A549 (cell line): ENCODE data around the gene PRPS2. TPM values are rescaled to one million over a fixed set of nuclear protein-coding genes. Genes with fewer than 3 reads are reported as not detected.

Experiments used
- ATAC-seq, 2 experiments: fragments of 200-7000 bp in 1 of 2; fragments of >200 bp in 1 of 2; cut with Nextera tagmentation in 1 of 2; cut with Tn5 transposase in 1 of 2; 3 replicates each; pipeline versions ENCODE4 v1.8.0 to v1.9.1; 2018 to 2020; ENCODE audit warnings: mild to moderate bottlenecking in 1 of 2, moderate library complexity in 1 of 2
- CTCF ChIA-PET: fragments of 300-600 bp; sonication (Branson Sonifier 250); formaldehyde crosslinking; extraction: SDS; loops from one replicate; lab custom pipeline; 2021; ENCODE audit warnings: antibody characterized with exemption, inconsistent platforms; lab: Yijun Ruan, JAX
- POLR2A ChIA-PET: fragments of 350-600 bp; formaldehyde crosslinking; extraction: SDS; loops from one replicate; lab custom pipeline; 2021; ENCODE audit warnings: antibody characterized with exemption, inconsistent platforms; lab: Yijun Ruan, JAX
- DNase-seq, 2 experiments: peaks; one replicate each; pipeline versions ENCODE4 v3.0.0 to v3.0.0-alpha.2; 2011 to 2016; ENCODE audit warnings: low read depth in 1 of 2, low spot score in 1 of 2
- FAIRE-seq: peaks from 2 replicates; lab custom pipeline; 2011; peaks lifted over from hg19 to GRCh38; lab: Jason Lieb, UNC
- H3K27ac ChIP-seq, 2 experiments: fragments of >200 bp; sonication (Bioruptor Twin); formaldehyde crosslinking; 3 replicates each; pipeline ENCODE4 v1.5.1; 2016 to 2017
- H3K4me1 ChIP-seq: fragments of >200 bp; sonication (Bioruptor Twin); formaldehyde crosslinking; 3 replicates; pipeline ENCODE4 v1.6.1; 2016
- H3K4me2 ChIP-seq: fragments of >200 bp; sonication (Bioruptor Twin); formaldehyde crosslinking; 3 replicates; pipeline ENCODE4 v1.6.1; 2016
- H3K4me3 ChIP-seq: fragments of >200 bp; sonication (Bioruptor Twin); formaldehyde crosslinking; 3 replicates; pipeline ENCODE4 v1.5.1; 2016
- H3K9me3 ChIP-seq: fragments of >200 bp; sonication (Bioruptor Twin); formaldehyde crosslinking; 3 replicates; pipeline ENCODE4 v1.6.1; 2016
- CBX2 ChIP-seq: fragments of 200-600 bp; sonication (generic); IDR thresholded peaks from 2 replicates; pipeline ENCODE4 v1.6.1; 2016; ENCODE audit warnings: low read depth, mild to moderate bottlenecking, borderline replicate concordance
- CBX8 ChIP-seq: fragments of 200-600 bp; sonication (generic); IDR thresholded peaks from 2 replicates; pipeline ENCODE4 v1.6.1; 2016
- EHF ChIP-seq: fragments of 250-450 bp; sonication (Bioruptor Pico); IDR thresholded peaks from 2 replicates; pipeline ENCODE4 v1.5.0; 2020; ENCODE audit warnings: mild to moderate bottlenecking
- EHMT2 ChIP-seq: fragments of 200-600 bp; sonication (generic); IDR thresholded peaks from 2 replicates; pipeline ENCODE4 v1.6.1; 2016; ENCODE audit warnings: antibody characterized with exemption, low read depth, mild to moderate bottlenecking, moderate library complexity
- EP300 ChIP-seq, 2 experiments: fragments of >200 bp; sonication (Bioruptor Twin); formaldehyde crosslinking; IDR thresholded peaks; 2 replicates in 1 of 2; 3 replicates in 1 of 2; pipeline ENCODE4 v1.6.1; 2016 to 2017
- FOSL2 ChIP-seq, 2 experiments: fragments of 450-650 bp in 1 of 2; fragments of >200 bp in 1 of 2; sonication (Bioruptor Twin) in 1 of 2; formaldehyde crosslinking; IDR thresholded peaks; 2 replicates each; pipeline versions ENCODE4 v1.5.0 to v1.6.1; 2016 to 2020; ENCODE audit warnings: mild to moderate bottlenecking in 1 of 2, moderate library complexity in 1 of 2
- HOXB5 ChIP-seq: fragments of 250-450 bp; sonication (Bioruptor Pico); IDR thresholded peaks from 2 replicates; pipeline ENCODE4 v1.5.0; 2020; ENCODE audit warnings: mild to moderate bottlenecking, moderate library complexity
- KDM1A ChIP-seq: fragments of 200-600 bp; sonication (generic); IDR thresholded peaks from 2 replicates; pipeline ENCODE4 v1.6.1; 2016; ENCODE audit warnings: low read depth, mild to moderate bottlenecking
- MAZ ChIP-seq: fragments of 150-350 bp; IDR thresholded peaks from 2 replicates; pipeline ENCODE4 v1.6.1; 2014; ENCODE audit warnings: antibody characterized with exemption, low read depth, low read length, borderline replicate concordance
- MYC ChIP-seq: IDR thresholded peaks from 2 replicates; pipeline ENCODE4 v1.6.1; 2012; ENCODE audit warnings: mild to moderate bottlenecking, inconsistent platforms, low read length, improper control_type of control experiment, borderline replicate concordance
- NFE2L2 ChIP-seq: fragments of 150-350 bp; conservative IDR thresholded peaks from 2 replicates; pipeline ENCODE4 v1.6.1; 2014; ENCODE audit warnings: low read length
- NPAS2 ChIP-seq: fragments of 250-450 bp; sonication (Bioruptor Pico); IDR thresholded peaks from 2 replicates; pipeline ENCODE4 v1.8.0; 2022; ENCODE audit warnings: mild to moderate bottlenecking, moderate library complexity, borderline replicate concordance
- NR3C1 ChIP-seq: fragments of >200 bp; sonication (Bioruptor Twin); formaldehyde crosslinking; IDR thresholded peaks from 3 replicates; pipeline ENCODE4 v1.6.1; 2017
- PBX3 ChIP-seq: IDR thresholded peaks from 2 replicates; pipeline ENCODE4 v1.6.1; 2012
- PHF8 ChIP-seq: fragments of 200-600 bp; sonication (generic); IDR thresholded peaks from 2 replicates; pipeline ENCODE4 v1.6.1; 2016; ENCODE audit warnings: low read depth, mild to moderate bottlenecking, antibody characterized with exemption, moderate library complexity, borderline replicate concordance
- POLR2AphosphoS2 ChIP-seq: conservative IDR thresholded peaks from 2 replicates; pipeline ENCODE4 v1.6.1; 2012; ENCODE audit warnings: low read length, improper control_type of control experiment, inconsistent platforms
- RCOR1 ChIP-seq: fragments of 150-350 bp; IDR thresholded peaks from 2 replicates; pipeline ENCODE4 v1.6.1; 2014; ENCODE audit warnings: antibody characterized with exemption, low read length, low read depth
- RFX5 ChIP-seq: fragments of 450-650 bp; IDR thresholded peaks from 2 replicates; pipeline ENCODE4 v1.7.1; 2014; ENCODE audit warnings: antibody characterized with exemption, mild to moderate bottlenecking, moderate library complexity
- TFCP2L1 ChIP-seq: fragments of 250-450 bp; sonication (Bioruptor Pico); IDR thresholded peaks from 2 replicates; pipeline ENCODE4 v1.5.0; 2021; ENCODE audit warnings: mild to moderate bottlenecking
- ZC3H11A ChIP-seq: fragments of 450-650 bp; IDR thresholded peaks from 2 replicates; pipeline ENCODE4 v1.6.1; 2014; ENCODE audit warnings: antibody characterized with exemption, mild to moderate bottlenecking
- ZFP36 ChIP-seq: fragments of 450-650 bp; IDR thresholded peaks from 2 replicates; pipeline ENCODE4 v1.6.1; 2014; ENCODE audit warnings: borderline replicate concordance; ENCODE audit not compliant: partially characterized antibody
- whole genome bisulfite sequencing: methylation state at CpG from one replicate; pipeline ENCODE4 v1.1.6; 2017; ENCODE audit errors: missing lambda C conversion rate; 5-methylcytosine and 5-hydroxymethylcytosine counted together
- polyA plus RNA-seq, 4 experiments: library from polyadenylated mRNA; depleted of rRNA in 3 of 4; stranded (reverse); fragments of >200 nt; fragmentation: RNase III in 1 of 4; extraction: RNeasy Plus Mini Kit Qiagen cat#74134 plus additional on column Dnase treatment in 1 of 4; gene quantifications; 2 replicates in 3 of 4; 3 replicates in 1 of 4; pipeline ENCODE4 v1.2.3, GENCODE V29; 2011 to 2017
- TF ChIP-seq, protein P1 (sequence below): fragments of 150-350 bp; IDR thresholded peaks from 2 replicates; pipeline ENCODE4 v1.6.1; 2014; ENCODE audit warnings: low read depth, mild to moderate bottlenecking, low read length
- TF ChIP-seq, protein P2 (sequence below): fragments of 200-600 bp; sonication (generic); IDR thresholded peaks from 2 replicates; pipeline ENCODE4 v1.6.1; 2016; ENCODE audit warnings: antibody characterized with exemption, mild to moderate bottlenecking, moderate library complexity
- TF ChIP-seq, protein P3 (sequence below): fragments of 450-650 bp; IDR thresholded peaks from 2 replicates; pipeline ENCODE4 v1.6.1; 2014; ENCODE audit warnings: antibody characterized with exemption

PRPS2 gene
- polyA plus RNA-seq, 2 of the 4 experiments (the other 2 are of a cell fraction), result 40.3 to 51.8 TPM

DNA sequence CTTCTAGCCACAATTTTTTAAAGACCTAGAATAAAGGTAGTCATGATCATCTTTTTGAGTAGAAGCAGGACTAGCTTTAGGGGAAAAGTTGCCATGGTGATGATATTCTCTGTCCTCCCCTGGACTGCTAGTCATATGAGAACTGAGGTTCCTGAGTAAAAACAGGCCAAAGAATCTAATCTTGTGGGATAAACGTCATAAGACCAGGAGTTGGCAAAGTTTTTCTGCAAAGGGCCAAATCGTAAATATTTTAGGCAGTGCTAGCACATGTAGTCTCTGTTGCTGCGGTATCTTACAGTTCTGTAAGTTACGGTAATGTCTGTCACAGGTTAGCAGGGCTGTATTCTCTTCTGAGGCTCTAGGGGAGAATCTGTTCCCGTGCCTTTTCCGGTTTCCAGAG lies 3.4 kb downstream of the PRPS2 start (continued):
- TF ChIP-seq, protein P1, sequence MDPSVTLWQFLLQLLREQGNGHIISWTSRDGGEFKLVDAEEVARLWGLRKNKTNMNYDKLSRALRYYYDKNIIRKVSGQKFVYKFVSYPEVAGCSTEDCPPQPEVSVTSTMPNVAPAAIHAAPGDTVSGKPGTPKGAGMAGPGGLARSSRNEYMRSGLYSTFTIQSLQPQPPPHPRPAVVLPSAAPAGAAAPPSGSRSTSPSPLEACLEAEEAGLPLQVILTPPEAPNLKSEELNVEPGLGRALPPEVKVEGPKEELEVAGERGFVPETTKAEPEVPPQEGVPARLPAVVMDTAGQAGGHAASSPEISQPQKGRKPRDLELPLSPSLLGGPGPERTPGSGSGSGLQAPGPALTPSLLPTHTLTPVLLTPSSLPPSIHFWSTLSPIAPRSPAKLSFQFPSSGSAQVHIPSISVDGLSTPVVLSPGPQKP, result no peak
- TF ChIP-seq PBX3 (no peak), ZFP36 (no peak), ZC3H11A (no peak), NFE2L2 (no peak), HOXB5 (CRISPR knock-in tag) (no peak)

GRCh38 chrX:12798601-12799000 lies 7.4 kb downstream of the PRPS2 start:
- DNase-seq (no peak), FAIRE-seq (no peak), ATAC-seq (no peak)
- ChIA-PET CTCF (interaction anchor here (1.1 to 1.6 kb wide), 3 partner anchors 16 to 848 kb away, joined by 3 to 8 read pairs (median 4); no protein-coding TSS in a partner anchor), POLR2A (no interaction called here)
- H3K4me1 ChIP-seq, result no peaks in the 10 kb centered on the region
- H3K27ac ChIP-seq, result no peak overlapping the region
- H3K4me2 ChIP-seq, result no peak overlapping the region
- H3K4me3 ChIP-seq, result no peak overlapping the region
- H3K9me3 ChIP-seq, result no peaks in the 10 kb centered on the region
- WGBS, result 92% methylated on average over 3 of the region's 3 CpGs
- TF ChIP-seq CBX8 (no peak), NPAS2 (CRISPR knock-in tag) (no peak), KDM1A (no peak), POLR2AphosphoS2 (no peak), MYC (no peak), FOSL2 (IDR thresholded peaks at IDR 0.05) (no peak), FOSL2 (CRISPR knock-in tag; IDR thresholded peaks at IDR 0.05) (no peak), NR3C1 (no peak), EHMT2 (no peak), NFE2L2 (no peak), TFCP2L1 (CRISPR knock-in tag) (no peak), PHF8 (no peak), CBX2 (no peak), RFX5 (no peak), EHF (CRISPR knock-in tag) (no peak), RCOR1 (no peak), EP300 (IDR thresholded peaks at IDR 0.05) (no peak), MAZ (no peak)
- TF ChIP-seq, protein P1, result no peak
- TF ChIP-seq, protein P2, sequence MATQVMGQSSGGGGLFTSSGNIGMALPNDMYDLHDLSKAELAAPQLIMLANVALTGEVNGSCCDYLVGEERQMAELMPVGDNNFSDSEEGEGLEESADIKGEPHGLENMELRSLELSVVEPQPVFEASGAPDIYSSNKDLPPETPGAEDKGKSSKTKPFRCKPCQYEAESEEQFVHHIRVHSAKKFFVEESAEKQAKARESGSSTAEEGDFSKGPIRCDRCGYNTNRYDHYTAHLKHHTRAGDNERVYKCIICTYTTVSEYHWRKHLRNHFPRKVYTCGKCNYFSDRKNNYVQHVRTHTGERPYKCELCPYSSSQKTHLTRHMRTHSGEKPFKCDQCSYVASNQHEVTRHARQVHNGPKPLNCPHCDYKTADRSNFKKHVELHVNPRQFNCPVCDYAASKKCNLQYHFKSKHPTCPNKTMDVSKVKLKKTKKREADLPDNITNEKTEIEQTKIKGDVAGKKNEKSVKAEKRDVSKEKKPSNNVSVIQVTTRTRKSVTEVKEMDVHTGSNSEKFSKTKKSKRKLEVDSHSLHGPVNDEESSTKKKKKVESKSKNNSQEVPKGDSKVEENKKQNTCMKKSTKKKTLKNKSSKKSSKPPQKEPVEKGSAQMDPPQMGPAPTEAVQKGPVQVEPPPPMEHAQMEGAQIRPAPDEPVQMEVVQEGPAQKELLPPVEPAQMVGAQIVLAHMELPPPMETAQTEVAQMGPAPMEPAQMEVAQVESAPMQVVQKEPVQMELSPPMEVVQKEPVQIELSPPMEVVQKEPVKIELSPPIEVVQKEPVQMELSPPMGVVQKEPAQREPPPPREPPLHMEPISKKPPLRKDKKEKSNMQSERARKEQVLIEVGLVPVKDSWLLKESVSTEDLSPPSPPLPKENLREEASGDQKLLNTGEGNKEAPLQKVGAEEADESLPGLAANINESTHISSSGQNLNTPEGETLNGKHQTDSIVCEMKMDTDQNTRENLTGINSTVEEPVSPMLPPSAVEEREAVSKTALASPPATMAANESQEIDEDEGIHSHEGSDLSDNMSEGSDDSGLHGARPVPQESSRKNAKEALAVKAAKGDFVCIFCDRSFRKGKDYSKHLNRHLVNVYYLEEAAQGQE, result no peak
- TF ChIP-seq, protein P3, sequence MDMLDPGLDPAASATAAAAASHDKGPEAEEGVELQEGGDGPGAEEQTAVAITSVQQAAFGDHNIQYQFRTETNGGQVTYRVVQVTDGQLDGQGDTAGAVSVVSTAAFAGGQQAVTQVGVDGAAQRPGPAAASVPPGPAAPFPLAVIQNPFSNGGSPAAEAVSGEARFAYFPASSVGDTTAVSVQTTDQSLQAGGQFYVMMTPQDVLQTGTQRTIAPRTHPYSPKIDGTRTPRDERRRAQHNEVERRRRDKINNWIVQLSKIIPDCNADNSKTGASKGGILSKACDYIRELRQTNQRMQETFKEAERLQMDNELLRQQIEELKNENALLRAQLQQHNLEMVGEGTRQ, result no peak
